ENCODE data around the gene GRK5.

GRK5 gene

DNA sequence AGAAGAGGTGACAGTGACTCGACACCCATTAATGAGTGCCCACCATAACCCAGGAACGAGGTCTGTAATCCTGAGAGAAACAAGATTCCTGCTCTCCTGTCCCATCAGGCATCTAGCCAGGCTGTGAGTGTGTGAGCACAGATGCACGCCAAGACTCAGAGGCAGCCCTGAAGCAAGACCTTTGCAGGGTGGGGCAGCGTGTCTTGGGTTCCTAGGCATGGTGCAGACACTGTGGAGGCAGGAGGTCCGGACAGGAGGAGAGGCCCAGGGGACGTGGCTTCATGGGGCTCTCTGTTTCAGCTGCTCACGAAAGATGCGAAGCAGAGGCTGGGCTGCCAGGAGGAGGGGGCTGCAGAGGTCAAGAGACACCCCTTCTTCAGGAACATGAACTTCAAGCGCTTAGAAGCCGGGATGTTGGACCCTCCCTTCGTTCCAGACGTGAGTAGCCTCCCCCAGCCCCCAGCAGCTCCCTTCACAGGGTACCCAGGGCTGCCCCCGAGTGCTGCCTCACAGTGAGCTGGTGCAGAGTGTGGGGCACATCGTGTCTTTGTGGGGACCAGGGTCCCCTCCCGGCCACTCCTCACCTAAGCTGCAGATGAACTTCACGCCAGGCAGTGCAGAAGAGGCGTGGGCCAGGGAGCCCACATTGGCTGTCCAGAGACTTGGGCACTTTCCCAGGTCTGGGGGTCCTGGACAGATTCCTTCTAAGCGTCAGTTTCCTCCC lies 240.6 kb downstream of the GRK5 start:
- in situ Hi-C loops (cut with MboI; ENCODE audit: low sequenced_read_pairs): no loop called here

- in situ Hi-C loops (cut with MboI; ENCODE audit: low sequenced_read_pairs): no loop called here
Measured at GRCh38 chr10:119448628-119449584, 241.5 kb downstream of the GRK5 start.

DNA sequence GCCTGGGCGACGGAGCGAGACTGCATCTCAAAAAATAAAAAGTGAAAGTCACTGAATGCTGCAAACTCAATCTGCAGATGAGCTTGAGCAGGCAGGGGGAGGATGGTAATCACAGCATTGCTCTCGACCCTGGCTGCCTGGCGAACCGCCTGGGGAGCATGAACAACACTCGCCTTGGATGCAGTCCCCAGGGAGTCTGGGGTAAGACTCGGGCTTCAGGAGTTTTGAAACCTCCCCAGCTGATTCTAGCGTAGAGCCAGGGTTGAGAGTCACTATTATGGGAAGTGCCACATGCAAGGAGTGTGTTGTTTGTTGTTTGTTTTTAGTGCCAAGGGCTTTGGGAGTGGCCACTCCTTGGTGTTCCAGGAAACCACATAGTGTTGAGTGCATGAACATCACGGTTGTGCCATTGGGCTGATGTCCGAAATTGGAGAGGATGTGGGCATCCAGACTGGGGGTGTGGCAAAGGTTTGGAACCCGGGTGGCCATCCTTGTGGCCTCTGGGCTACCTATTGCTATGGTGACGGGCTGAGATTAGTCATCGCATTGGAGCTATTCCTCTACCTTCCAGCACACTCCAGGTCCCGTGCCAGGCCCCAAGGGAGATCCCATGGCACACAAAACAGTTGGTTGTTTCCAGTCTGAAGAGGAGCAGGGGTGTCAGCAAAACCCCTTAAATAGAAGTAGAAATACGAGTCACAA lies 242.5 kb downstream of the GRK5 start:
- in situ Hi-C loops (cut with MboI; ENCODE audit: low sequenced_read_pairs): no loop called here

DNA sequence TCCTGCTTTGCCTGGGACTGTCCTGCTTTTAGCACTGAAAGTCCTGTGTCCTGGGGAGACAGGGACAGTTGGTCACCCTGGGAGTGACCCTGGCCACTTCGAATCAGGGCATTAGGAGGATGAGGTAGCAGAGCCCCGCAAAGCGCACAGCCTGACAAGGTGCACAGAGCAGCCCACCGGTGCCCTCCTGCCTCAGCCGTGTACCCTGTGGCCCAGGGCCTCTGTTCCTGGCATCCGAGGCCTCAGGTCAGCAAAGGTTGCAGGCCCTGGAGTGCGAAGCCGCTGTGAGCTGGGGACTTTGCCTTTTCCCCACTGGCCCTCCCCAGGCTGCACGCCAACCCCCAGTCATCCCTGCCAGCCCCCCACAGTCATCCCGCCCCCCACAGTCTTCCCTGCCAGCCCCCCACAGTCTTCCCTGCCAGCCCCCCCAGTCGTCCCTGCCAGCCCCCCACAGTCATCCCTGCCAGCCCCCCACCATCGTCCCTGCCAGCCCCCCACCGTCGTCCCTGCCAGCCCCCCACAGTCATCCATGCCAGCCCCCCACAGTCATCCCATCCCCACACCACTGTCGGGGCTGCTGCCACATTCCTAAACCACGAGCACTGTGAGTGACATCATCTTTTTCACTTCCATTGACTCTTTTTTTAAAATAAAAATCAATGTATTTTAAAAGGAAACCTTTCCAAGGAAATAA lies 243.4 kb downstream of the GRK5 start:
- in situ Hi-C loops (cut with MboI; ENCODE audit: low sequenced_read_pairs): no loop called here

- in situ Hi-C loops (cut with MboI; ENCODE audit: low sequenced_read_pairs): no loop called here
Measured at GRCh38 chr10:119451300-119451896, 244.0 kb downstream of the GRK5 start.

- in situ Hi-C loops (cut with MboI; ENCODE audit: low sequenced_read_pairs): no loop called here
Measured at GRCh38 chr10:119452396-119452795, 245.0 kb downstream of the GRK5 start.

DNA sequence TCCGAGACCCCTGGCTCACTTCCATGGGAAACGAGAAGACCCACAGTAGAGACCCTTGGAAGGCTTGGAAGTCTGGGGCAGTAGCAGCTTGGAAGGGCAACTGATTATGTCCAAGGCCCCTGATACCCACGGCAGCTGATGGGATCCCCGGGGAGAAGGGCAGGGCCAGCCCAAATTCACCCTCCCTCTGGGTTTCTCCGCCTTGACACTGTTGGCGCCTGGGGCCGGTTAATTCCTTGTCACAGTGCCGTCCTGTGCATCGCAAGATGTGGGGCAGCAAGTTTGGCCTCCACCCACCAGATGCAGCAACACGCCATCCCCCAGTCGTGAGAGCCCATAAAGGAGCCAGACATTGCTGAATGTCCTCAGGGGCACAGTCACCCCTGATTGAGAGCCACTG lies 245.9 kb downstream of the GRK5 start:
- in situ Hi-C loops (cut with MboI; ENCODE audit: low sequenced_read_pairs): no loop called here

GRCh38 chr10:119454316-119454715 lies 246.9 kb downstream of the GRK5 start:
- in situ Hi-C loops (cut with MboI; ENCODE audit: low sequenced_read_pairs): no loop called here

- in situ Hi-C loops (cut with MboI; ENCODE audit: low sequenced_read_pairs): no loop called here
Measured at GRCh38 chr10:119454990-119455389, 247.6 kb downstream of the GRK5 start.

DNA sequence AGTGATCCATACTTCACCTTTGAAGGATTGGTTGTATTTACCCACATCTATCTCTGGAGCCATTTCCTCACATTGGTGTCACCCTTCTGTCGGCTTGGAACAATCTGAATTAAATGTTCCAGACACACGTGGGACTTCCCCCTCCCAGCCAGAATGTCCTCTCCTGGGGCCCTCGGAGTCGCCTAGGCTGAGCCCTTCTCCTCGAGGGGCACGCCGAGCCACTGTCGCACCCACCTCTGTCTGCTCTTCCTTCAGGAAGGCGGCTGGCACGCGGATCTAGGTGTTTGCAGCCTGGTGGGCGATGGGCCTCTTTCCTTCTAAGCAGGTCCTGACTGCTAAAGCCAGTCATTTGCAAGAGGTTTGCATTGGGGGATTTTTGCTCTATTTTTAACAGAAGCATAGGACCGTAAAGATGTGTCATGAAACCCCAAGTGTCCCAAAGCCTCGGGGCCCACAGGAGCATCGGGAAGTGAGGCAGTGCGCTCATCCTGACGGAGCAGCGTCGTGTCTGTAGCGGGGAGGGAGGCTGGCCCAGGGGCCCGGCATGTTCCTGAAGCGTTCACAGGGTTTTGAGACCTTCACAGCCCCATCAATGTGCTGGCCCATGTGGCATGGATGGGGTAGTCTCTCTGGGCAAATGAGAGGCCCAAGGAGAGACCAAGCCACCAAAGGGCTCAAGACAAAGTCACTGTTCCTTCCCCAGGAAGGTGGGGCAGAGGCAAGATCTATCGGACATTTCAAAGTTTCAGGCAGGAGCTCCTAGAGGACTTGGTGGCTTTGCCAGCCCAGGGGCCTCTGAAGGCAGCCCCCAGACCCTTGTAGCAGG lies 248.5 kb downstream of the GRK5 start:
- in situ Hi-C loops (cut with MboI; ENCODE audit: low sequenced_read_pairs): no loop called here

- in situ Hi-C loops (cut with MboI; ENCODE audit: low sequenced_read_pairs): no loop called here
Measured at GRCh38 chr10:119456435-119456810, 249.1 kb downstream of the GRK5 start.

- in situ Hi-C loops (cut with MboI; ENCODE audit: low sequenced_read_pairs): no loop called here
Measured at GRCh38 chr10:119457966-119458766, 250.8 kb downstream of the GRK5 start.

- in situ Hi-C loops (cut with MboI; ENCODE audit: low sequenced_read_pairs): no loop called here
Measured at GRCh38 chr10:119459681-119460340, 252.4 kb downstream of the GRK5 start.

- in situ Hi-C loops (cut with MboI; ENCODE audit: low sequenced_read_pairs): no loop called here
Measured at GRCh38 chr10:119460369-119461195, 253.2 kb downstream of the GRK5 start.

DNA sequence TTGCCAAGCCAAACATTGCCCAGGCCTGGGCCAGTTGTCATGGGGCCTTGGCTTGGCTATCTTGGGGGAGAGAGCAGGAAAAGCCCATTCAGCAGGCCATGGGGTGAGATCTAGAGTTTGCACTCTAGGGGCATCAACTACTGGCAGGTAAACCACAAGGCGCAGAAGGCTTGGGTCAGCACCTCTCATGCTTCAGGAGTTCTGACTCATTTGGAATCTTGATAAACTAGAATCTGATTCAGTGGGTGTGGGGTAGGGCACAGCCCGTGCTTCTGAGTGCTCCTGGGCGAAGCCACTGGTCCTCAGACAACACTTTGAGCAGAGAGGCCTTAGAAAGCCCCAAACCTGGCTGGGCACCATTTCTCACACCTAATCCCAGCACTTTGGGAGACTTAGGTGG lies 254.0 kb downstream of the GRK5 start:
- in situ Hi-C loops (cut with MboI; ENCODE audit: low sequenced_read_pairs): no loop called here

DNA sequence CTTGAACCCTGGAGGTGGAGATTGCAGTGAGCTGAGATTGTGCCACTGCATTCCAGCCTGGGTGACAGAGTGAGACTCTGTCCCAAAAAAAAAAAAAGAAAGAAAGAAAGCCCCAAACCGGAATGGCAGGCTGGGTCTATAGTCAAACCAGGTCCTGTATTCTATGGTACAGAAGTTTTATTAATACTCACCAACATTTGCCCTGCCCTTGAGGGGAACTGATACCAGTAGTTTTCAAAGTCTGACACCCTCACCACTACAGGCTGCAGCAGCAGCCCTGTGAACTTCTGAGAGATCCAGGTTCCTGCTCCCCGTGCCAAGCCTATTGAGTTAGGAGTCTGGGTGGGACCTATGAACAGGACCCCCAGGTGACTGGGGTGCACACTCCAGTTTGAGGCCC lies 254.6 kb downstream of the GRK5 start:
- in situ Hi-C loops (cut with MboI; ENCODE audit: low sequenced_read_pairs): no loop called here

DNA sequence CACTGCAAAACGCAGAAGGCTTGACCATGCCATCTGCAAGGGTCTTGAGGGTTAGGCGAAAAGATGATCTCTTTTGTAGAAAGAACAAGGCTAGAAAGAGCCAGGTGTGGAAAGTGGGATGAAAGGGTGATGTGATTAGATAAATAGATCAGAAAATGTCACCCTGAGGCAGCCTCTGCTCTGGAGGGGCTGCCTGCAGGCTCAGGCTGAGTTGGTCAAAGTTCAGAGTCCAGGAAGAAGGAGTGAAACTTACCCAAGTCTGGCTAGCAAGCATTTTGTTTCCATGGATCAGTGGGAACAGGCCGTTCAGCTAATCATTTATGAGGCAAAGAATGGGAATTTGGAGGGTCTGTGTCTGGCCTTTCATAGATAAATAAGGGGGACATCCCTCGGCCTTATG lies 255.4 kb downstream of the GRK5 start:
- in situ Hi-C loops (cut with MboI; ENCODE audit: low sequenced_read_pairs): no loop called here

Data from HL-60/S4 treated with retinoic acid at 250 ng/mL for 4 days and 3 days (cell line).